ENCODE data around the gene MRPS5.

MRPS5 gene

DNA sequence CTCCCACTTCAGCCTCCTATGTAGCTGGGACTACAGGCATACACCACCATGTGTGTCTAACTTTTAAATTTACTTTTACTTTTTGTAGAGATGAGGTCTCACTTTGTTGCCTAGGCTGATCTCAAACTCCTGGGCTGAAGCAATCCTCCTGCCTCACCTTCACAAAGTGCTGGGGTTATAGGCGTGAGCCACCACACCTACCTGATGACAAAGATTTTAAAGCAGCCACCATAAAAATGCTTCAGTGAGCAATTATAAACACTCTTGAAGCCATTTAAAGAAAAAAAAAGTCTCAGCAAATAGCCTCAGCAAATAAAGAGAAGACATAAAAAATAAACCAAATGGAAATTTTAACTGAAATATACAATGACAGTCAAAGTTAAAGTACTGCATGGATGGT is 35.6 kb downstream of the MRPS5 start:
- DNase-seq = no peak

DNA sequence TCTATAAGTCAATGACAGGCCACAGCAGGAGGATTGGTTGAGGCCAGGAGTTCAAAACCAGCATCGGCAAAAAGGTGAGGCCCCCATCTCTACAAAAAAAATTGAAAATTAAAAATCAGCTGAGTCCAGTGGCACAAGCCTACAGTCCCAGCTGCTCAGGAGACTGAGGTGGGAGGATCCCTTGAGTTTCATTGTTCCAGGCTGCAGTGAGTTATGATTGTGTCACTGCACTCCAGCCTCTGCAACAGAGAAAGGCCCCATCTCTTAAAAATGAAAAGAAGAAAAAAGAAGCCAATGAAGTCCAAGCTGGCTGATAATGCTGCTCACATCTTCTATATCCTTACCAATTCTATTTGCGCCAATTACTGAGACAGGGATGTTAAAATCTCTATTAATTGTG is 39.1 kb downstream of the MRPS5 start:
- DNase-seq = no peak

DNA sequence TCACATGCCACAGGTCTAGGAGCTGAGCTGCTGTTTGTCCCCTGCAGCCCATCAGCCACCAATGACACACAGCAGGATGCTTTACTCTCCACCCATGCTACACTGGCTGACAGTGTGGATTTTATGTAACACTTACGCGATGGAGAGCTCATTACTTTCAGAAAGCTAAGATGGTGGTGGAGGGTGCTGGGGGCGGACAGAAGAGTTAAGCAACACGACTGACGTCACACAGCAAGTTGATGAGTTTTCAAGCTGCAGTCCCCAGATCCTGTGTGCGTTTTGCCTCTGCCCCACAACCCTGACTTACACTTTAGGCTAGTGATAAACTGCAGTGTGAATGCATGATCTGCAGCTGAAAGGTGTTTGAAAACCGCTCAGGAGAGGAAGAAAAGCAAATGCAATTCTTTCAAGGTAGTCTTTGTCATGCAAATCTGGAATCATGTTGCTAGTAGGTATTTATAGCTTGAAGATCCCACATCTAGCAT is 42.4 kb downstream of the MRPS5 start:
- no peak for DNase-seq

DNA sequence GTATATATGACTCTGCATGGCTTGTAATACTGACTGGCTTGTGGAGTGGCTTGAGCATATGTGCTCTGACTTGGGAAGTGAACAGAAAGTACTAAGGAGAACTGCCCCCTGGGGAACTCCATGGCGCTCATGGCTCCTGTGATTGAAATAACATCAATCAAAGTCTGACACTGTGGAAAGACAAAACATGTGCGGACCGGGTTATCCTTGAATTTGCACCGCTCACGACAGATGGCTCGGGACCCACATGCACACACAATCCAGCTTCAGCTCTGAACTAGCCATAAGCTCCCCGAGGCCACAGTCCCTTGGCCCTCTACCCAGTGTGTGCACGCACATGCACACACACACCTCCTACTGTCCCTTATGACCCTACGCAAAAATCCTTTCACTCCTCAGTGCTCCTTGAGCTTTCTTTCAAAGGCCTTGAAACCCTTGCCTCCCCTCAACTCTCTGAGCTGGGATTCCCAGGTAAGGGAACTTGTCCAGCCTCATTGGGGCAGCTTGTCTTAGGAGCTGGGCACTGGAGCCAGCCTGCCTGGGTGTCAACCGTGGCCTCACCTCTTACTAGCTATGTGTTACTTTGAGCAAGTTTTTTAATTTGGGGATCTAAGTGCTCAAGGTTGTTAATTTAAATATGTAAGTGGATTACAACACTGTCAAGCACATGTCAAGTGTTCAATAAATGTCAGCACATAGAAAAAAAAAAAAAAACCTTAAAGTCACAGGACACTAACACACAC is 43.6 kb downstream of the MRPS5 start:
- DNase-seq = no peak

DNA sequence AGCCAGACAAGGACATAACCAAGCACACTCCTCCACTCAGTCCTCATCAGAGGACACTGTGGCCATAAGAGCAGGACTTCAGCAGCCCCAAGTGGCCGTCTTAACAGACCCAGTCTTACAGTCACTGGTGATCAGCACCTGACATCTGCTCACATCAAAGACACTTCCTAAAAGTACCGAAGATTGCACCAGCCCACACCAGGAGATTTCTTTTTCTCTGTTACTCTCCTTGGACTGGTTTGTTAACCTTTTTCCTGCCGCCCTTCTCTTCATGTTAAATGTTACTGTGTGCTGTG is 44.1 kb downstream of the MRPS5 start:
- DNase-seq = no peak

DNA sequence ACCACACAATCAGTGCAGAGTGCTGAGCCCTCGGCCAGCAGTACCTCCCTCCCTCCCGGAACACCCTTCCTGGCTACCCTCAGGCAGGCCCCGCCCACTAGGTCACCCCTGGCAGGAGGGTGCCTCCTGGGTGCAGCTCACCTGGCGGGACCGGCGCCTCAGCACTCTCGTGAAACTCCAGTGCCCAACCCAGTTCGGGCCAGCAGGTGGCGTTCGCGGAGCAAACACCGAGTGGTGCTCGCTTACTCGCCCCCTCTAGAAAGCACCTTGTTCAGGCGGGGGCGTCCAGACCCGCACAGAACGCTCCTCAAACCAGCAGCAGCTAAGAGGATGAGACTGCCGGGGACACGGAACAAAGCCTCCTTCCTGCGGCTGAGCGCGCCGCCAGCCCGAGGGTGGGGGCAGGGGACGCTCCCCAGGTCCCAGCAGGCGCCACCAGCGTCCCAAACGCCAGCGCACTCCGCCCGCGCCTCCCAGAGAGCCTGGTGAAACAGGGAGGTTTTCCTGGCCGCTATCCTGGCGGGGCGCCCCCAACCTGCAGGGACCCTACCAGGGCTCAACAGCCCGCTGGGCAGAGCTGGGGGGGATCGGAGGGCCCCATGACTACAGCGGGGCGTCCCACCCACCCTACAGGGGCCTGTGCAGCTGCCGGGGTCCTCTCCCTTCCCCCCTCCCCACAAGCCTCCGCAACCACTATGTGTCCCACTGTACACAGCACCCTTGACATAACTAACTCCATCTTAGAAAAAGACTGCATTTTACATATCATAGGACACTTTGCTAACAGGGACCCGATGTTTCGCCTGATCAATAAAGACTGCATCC is 44.7 kb downstream of the MRPS5 start:
- peak; percentile 56 for DNase-seq

DNA sequence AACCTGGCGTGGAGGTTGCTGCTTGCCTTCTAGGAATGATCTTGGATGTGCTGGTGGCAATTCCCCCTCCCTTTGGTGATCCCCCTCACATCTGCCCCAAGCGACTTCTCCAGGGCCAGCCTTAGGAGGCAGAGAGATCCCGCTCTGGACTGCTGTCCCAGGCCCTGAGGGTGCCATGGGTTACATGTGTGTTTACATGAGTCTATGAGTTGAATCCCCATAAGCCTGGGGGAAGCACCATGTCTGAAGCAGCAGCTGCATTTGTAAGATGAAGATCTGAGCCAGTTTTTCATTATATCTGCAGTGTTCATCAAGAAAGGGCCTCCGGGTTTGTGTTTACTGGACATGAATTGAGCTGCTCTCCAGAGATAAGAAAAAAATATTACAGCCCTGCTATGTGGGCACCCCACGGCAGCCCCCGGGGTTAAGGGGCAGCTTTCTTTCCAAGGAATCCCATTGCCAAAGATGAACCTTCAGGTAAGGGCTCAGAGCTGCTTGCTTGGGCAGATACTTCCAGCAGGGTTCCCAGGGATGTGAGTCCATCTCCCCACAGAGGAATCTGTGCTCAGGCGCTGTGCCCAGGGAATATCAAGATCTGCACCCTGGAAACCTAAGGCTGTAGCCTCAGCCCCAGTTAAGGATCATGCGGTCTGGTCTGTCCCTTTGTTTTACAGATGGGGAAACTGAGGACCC is 46.0 kb downstream of the MRPS5 start:
- DNase-seq = no peak

DNA sequence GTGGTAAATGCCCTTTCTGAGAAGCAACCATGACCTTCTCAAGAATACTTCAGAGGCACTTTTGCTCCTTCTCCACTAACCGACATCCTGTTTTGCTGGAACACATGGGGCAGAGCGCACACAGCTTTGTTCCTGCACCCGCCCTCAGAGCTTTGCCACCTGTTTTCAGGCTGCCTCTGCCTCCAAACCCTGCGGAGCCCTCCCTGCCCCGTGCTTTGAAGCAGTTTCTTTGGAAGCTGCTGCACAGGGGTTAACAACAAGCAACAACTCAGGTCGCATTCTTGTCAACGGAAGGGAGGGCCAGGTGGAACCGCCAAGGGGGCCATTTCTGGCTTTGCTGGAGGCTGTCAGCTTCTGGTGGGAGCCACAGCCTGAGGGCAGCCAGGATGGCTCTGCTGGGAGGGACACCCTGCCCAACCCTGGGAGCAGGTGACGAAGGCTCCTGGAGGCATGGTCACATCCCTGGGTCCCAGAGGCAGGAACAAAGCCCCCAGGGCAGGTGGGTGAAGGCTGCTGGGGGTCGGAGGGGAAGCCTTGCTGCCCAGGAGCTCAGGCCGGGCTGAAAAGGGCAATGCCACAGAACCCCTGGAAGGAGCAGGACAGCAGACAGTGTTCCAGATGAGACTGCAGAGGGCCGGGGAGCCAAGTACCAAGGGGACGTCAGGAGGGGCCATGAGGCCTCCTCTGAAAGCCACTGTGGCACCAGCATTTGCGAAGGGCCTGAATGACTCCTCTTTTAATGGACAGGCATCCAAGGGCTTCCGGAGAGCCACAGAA is 46.8 kb downstream of the MRPS5 start:
- peak; percentile 89 for DNase-seq

DNA sequence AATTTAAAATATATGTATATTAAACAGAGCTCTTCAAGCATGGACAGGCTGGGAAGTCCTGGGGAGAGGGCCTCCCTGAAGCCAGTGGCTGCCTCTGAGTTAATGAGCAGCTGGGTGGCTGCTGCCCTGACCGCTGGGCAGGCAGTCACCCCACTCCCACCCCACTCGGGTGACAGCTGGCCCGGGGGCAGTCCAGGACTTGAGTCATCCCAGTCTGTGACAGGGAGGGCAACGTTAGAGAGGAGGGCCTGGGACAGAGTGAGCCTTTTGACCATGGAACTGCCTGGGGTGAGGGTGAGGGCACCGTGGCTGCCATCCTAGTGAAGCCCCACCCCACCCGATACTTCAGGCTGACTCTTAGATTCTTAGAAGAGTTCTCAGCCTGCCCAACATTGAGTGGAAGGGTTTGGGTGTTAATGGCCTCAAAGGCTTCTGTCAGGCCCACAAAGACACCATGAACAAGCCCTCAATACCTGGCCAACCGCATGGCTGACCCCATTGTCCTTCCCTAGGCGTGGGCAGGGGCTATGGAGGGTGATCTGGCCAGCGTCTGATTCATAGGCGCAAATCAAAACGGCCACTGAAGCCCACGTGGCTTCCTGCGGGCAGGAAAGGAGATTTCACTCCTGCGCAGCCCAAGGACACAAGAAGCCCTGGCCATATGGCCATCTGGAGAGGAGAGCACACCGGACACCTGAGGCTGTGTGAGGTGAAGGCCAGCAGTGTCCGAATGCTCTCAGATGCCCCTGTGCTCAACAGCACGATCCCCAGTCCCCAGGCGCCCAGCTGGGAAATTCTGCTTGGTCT is 47.5 kb downstream of the MRPS5 start:
- DNase-seq = no peak

DNA sequence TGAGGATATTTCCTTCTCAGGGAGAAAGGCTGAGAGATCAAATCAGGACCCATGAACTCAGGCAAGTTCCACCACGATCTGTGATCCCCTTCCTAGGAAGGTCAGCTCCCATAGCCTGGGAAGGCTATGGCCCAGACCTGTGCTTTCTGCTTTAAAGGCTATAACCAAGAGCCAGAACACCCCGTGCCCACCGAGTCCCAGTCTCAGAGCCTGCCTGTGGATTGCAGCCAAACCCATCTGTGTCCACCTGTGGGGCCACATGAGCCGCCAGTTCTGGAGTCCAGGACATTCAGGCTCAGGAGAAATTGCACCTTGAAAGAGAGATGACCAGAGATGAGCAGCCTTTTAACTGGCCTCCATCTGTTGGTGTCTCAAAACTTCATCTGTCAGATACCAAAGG is 49.2 kb downstream of the MRPS5 start:
- no peak for DNase-seq

DNA sequence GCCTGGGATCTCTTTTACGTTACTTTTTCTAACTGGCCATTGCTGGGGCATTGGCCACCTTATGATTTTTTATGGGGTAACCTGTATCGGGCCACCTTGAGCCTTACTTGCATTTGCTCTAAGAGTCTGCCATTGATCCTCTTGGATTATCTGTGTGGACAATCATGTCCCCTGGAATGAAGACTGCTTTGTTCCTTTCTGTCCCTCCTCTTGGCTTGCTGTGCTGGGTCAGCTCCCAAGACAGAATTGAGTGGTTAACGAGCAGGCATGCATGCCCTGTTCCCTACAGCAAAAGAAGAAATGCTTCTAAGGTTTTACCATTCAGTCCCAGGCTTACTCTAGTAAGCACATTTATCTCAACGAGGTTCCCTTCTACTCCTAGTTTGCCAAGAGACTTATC is 49.8 kb downstream of the MRPS5 start:
- DNase-seq = no peak

DNA sequence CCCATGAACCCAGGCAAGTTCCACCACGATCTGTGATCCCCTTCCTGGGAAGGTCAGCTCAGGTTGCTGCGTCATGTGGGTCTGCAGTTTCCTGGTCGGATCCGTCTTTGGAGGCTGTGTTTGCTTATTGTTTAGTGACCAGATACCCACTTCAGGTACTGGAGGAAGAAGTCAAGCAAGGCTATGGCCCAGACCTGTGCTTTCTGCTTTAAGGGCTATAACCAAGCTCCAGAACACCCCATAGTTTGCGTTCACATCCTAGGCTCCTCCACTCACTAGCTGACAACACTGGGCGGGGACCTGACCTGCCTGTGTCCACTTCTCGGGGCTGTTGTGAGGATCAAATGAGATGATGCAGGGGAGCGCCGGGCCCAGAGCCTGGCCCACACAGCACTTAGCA is 52.1 kb downstream of the MRPS5 start:
- no peak for DNase-seq

DNA sequence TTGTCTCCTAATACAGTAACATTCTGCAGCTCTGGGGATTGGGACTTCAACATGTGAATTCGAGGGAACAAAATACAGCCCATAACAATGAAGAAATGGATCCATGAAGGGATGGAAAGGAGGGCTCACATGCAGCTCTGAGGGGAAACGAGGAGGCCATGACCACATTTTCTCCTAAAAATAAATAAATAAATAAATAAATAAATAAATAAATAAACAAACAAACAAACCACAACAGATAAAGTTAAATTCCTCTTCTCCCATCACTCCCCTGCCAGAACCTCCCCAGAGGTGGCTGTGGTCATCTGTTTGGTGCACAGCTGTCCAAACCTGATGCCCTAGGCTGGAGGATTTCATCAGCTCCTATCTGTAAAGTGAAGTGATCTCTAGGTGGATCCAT is 53.4 kb downstream of the MRPS5 start:
- DNase-seq = no peak

DNA sequence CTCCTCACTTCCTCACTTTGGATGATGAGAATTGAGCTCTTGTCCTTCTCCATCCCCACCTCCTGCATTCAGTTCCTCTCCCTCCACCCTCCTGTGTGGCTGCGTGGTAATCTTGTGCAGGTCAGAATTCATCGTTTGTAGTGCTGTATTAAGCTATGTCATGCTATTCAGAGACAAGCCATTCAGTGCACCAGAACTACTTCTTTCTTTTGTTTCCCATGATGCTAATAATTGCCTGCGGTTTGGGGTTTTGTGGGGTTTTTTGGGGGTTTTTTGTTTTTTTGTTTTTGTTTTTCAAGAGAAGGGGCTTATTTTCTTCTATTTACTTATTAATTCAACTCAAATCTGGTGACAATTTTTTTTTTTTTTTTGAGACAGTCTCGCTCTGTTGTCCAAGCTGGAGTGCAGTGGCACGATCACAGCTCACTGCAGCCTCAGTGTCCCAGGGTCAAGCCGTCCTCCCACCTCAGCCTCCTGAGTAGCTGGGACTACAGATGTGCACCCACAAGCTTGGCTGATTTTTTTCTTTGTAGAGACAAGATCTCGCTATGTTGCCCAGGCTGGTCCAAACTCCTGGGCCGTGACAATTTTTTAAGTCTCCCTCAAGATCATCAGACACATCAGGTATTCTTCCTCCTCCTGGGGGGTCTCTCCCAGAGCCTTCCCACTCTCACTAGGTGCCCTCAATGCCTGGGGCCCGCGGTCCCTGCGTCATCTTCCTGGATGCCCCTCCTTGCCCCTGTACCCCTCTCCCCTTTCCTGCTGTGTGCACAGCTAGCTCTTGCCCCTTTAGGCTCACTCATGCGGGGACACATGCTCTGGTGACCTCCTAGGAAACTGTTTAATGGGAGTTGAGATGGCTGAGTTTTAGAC is 58.3 kb downstream of the MRPS5 start:
- no peak for DNase-seq

DNA sequence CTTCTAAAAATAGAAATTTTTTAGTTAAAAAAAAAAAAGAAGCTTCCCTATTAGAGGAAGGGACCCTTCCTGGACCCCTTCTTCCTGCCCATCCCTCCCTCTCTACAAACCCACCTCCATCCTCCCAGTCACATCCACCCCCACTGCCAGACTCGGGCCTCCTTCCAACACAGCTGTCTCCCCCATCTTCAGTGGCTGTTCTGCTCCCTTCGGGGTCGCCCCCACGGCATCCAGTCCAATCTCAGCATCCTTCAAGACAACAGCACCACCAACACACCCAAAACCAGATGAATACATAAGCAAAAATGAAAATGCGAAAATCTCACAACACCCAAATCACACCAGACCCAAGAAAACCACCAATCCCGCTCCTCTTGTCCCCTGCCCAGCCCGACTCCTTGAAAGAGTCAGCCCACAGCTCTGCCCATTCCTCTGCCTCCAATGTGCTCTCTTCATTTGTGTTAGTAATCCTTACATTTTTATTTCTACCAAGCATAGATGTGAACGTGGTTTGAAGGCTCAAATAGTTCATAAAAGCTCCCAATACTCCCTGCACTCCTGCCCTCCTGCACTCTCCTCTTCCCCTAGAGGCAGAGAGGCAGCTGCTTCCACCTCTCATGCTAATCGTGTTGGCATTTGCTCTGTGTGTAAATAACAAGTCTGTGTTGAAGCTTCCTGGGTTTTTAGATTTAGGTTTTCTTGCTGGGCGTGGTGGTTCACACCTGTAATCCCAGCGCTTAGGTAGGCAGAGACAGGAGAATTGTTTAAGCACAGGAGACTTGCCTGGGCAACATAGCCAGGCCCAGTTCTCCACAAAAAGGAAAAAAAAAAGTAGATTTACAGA is 59.1 kb downstream of the MRPS5 start:
- DNase-seq = peak; percentile 33

DNA sequence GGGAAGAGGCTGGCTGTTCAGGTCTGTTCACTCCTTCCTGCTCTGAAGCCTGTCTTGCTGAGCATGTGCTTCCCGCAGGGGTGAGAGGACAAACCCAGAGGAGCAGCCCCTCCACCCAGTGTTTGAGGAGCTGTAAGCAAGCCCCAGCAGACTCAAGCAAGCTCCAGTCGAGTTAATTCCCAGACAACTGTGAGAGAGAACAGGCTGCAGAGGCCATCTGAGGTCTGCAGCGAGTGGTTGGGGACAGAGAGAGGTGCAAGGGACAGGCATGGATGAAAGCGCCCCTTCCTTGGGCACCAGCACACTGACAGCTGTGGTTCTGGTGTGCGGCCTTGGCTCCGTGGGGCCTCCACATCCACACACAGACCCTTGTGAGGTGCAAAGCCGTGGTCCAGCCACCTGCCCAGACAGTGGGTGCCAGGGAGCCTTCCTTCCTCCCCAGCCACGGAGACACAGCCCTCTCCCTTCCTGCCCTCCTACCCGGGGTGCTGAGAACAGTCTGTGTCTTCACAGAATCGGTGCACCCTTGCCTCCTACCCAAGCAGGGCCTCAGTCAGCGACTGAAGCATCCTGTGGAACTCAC is 59.9 kb downstream of the MRPS5 start:
- no peak for DNase-seq

DNA sequence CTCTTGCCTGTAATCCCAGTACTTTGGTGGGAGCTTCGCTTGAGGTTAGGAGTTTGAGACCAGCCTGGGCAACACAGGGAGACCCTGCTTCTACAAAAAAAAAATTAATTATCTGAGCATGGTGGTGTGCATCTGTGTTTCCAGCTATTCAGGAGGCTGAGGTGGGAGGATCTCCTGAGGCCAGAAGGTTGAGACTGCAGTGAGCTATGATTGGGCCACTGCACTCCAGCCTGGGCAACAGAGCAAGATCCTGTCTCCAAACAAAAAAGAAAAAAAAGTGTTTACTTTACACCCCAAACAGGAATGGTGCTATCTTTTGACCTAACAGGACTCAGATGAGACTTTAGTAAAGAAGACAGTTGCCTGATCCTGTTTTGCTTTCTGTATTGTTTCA is 60.5 kb downstream of the MRPS5 start:
- no peak for DNase-seq

DNA sequence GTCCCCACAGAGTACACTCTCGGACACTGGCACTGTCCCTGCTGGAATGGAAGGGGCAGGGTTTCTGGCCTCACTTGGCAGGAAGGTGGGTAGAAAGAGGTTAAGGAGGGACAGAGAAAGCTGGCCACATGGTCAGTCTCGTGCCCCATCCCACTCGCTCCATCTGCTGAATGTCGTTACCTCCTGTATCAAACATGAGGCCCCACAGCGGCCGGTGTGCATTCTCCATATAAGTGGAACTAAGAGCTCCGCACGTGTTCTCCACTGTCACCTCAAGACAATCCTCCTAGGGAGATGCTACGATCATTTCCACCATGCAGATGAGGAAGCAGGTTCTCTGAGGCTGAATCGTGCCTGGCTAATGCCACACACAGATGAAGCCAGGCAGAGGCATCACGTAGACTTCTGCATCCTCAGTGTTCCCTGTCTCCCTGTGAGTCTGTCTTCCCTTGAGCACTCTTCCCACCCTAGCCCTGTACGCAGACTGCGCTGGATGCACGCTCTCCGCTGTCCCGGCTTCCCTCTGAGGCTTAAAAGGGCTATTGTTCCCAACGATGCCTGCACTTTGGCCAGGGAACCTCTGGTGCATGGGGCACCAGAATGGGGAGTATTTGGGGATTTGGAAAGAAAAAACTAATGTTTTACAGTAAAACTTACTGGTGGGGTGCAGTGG is 61.0 kb downstream of the MRPS5 start:
- no peak for DNase-seq

DNA sequence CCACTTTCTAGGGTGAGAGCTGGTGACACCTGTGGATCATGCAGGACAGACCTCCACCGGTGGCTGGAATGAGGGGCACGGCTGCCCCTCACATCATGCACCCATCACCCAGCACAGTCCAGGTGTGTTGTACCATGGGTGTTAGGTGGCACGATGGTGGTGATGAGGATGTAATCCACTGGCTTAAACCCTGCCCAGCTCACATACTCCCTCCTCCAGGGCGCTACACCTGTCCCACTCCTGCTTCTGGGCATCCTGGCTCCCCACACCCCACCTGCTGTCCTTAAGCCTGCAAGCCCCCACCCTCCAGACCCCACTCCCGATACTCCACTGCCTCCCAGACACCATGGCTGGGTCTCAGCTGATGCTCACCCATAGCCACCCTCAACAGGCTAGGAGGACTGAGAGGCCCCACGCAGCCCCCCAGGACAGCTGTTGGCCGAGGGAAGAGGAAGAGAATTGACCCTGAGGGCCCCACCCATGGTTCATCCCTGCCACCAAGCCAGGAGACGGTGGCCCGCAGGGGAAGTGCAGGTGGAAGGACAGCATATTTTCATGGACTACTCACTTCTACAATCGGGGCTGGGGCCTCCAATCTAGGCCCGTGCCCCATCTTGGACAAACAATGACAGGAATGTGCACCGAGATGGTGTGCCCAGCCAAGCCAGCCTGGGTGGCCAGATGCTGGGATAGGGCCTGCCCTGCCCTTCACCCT is 61.8 kb downstream of the MRPS5 start:
- no peak for DNase-seq

All from DMS79 (cell line).